Activated T-helper 1 cell treated with Interleukin-2 at 50 U/mL for 16 hours (primary cell): ENCODE results near the gene ATP13A2.

ENCODE experiments used
- DNase-seq: peaks from one replicate; pipeline ENCODE4 v3.0.0-alpha.2; 2020; ENCODE audit warnings: low read depth

The ATP13A2 gene

DNA sequence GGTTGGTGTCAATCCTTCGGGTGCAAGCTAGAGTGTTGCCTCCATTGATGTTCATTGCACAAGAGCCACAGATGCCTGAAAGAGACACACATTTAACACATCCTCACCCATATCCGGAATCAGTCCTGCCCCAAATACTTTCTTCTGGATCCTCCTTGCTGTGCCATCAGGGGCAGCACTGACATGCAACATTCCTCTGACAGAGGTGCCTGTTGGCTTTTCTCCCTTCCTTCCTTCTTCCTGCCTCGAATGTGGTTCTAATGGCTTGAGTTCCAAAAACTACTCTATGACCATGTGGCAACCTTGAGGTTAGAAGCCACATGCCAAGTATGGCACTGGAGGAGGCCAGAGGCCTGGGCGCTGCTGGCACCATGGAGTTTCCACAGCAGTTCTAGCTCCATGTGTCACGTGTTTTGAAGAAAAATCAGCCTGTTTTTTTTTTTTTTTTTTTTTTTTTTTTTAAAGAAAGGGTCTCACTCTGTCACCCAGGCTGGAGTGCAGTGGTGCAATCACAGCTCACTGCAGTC lies 17.0 kb upstream of the ATP13A2 start:
- DNase-seq: no peak

DNA sequence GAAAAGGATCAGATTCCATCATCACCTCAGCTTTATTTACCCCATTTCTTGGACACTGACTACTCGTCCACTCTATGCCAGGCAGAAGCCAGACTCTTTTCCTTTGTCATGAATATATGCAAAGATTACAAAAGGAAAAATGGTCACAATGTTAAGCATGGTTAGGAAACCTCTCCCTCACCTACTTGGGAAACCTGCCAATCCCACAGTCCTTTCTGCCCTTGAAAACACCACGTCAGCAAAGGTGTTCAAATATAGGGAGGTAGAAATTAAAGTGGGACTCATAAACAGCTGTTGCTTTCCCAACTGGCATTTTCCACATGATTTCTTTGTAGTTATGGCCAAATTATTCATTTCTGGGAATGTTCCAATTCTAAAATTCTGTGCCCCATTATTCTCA lies 16.2 kb upstream of the ATP13A2 start:
- DNase-seq: no peak

DNA sequence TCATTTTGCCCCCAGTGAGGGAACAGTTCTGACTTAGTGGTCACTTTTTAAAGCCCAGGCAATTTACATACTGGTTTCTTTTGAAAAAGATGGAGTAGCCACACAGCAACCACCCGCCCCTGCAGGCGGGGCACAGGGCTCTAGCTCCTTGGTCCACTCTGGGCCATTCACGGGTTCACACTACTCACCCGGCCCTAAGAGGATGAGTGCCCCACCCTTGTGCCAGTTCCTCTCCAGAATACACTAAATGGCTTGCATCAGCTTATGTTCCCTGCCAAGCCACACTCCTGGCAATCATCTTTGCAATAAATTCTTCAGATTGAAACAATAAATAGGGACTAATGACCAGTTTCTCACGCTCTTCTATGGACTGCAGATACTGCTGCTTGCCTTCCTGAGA lies 15.7 kb upstream of the ATP13A2 start:
- DNase-seq: no peak

DNA sequence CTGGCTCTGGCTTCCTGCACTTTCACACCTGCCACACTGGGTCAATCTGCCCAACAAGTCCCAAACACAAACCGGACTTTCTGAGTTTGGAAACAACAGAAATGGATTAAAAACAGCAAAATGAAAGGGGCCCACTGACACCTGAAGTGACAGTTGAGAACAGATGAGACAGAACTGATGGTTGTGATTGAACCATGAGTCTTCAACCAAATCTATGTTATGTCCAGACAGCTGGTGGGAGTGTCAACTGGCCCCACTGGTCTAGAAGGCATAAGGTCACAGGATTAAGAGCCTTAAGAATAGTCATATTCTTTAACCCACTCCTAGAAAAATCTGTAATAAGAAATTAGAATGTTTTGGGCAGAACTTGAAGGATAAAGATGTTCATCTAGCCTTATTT lies 13.0 kb upstream of the ATP13A2 start:
- DNase-seq: no peak

DNA sequence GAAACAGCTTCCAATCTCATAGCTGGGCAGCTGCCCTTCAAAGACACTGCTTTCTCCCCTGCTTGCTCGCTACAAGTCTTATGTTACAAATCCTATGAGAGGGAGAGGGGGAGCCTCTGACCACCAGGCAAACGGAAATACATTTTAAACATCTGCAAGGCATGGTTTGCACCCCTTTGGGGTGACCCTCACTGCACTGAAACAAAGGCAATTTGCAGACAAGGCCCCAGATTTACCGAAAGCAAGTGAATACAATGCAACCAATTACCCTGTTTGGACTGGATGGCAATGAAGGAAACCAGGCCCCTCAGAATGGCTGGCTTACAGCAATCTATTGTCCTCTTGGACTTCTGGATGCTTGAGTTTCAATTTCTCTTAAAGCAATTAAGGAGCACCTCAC lies 11.8 kb upstream of the ATP13A2 start:
- no peak for DNase-seq

DNA sequence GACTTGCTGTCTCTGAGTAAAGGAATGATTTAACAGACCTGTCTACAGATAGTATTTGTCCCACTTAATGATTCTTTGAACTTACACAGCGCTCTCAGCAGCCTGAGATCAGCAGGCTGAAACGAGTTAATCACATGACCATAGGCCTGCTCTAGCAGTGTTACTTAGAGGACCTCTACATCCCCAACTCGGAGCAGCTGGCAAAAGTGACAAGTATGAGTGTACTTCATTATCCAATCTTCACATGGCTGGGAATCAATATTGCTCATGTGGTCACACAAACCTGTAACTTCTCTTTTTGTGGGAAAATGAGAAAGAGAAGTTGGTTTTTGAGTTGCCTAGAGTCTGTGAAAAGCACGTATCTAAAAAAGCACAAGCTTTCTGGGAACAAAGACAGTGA lies 11.4 kb upstream of the ATP13A2 start:
- no peak for DNase-seq

DNA sequence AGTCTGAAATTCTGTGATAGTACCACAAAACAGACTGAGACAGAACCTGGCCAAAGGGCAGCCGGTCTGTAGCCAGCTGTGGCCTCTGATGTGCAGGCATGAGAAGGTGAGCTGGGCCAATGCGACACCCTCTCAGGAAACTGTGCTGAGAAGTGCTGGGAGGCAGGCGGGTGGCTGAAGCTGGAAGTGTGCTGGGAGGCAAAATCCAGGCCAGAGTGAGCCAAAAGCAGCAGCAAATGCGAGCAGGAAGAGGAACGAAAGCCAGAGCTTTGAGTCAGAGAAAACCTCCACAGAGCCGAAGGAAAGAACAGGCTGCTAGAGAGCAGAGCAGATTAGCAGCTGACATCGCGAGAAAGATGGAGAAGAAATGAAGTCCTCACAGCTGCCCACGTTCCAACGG lies 10.2 kb upstream of the ATP13A2 start:
- no peak for DNase-seq

DNA sequence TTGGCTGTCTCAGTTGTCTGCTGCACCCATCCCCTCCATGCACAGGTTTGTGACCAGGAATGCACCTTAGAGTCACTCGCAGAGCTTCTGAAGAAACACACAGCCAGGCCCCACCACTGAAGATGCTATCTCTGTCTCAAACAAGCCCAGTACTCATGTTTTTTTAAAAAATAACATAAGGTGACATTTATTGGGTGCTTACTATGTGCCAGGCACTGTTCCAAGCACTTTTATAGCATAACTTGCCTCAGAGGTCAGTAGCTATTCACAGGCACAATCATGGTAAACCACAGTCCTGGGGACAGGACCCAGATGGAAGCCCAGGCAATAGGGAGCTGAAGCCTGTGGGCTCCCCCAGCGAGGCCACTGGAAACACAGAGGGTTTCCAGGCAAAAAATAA lies 8.8 kb upstream of the ATP13A2 start:
- no peak for DNase-seq

DNA sequence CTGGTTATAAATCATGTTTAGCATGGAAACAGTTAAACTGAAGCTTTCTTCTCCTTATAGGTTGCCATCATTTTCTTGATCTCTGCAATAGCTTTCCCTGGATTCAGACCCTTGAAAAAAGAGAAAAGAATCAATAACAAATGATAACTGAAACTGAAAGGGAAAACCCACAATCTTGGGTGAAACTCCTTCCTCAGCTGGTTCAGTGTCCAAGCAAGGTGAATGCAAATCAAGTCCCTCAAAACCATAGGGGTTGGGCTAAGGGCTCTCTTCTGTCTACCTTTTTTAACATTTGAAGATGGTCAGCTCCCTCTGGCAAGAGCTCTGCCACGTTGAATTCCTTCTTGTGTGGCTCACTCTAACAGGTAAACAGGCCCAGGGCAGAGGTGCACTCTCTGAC lies 7.1 kb upstream of the ATP13A2 start:
- no peak for DNase-seq

DNA sequence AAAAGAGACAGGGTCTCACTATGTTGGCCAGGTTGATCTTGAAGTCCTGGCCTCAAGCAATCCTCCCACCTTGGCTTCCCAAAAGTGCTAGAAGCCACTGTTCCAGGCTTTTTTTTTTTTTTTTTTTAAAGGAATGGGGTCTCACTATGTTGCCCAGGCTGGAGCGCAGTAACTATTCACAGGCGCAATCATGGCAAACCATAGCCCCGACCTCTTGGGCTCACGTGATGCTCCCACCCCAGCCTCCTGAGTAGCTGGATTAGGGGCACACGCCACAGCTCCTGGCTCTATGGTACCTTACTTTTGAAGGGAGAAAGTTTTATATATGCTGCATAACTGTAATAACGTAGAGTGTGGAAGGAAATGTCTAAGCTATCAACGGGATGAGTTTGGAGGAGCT lies 5.7 kb upstream of the ATP13A2 start:
- no peak for DNase-seq

DNA sequence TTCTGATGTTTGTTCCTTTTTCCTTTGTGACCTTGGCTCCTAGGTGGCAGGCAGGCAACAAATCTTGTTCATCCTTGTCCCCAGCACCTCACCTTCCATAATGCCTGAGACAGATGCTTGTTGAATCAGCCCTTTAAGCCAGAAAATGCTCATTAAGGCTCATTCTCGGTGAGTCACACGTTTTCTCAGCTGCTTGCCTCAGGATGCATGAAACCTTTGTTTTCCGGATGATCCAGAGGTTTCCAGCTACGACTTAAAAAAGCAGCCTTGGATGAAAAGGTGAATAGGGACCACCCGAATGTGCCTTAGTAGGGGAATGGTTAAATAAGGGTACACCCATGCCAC lies 4.6 kb upstream of the ATP13A2 start:
- no peak for DNase-seq

DNA sequence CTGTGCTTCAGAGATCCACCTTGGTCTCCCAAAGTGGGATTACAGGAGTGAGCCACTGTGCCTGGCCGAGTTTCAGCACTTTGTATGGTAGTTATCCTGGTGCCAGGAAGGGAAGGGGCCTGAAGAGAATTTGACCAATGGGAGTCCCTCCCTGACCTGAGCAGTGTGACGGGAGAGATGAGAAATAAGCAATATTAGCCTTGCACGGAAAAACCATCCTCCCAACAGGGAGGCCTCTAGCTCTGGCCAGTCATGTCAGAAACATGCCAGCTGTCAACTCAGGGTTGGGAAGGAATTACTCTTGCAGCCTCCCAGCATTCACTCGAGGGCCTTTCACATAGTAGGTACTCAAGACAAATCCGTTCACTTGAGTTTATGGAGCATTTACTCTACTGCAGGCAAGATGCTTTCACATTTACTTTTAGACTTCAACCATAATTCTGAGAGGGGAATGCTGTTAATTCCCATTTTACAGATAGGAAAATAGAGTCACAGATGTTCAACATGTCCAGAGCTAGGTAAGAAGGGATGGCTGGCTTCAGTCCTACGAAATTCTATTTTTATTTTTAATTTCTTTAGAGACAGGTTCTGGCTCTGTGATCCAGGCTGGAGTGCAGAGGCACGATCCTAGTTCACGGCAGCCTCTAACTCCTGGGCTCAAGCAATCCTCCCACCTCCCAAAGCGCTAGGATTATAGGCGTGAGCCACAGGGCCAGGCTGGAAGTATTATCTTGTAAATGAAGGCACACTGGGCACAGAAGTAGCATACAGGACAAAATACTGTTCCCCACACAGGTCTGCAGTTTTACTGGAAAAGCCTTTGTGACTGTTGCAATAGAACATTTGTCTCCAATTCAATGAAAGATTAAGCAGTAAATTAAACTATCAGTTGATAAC lies 3.2 kb upstream of the ATP13A2 start:
- no peak for DNase-seq

DNA sequence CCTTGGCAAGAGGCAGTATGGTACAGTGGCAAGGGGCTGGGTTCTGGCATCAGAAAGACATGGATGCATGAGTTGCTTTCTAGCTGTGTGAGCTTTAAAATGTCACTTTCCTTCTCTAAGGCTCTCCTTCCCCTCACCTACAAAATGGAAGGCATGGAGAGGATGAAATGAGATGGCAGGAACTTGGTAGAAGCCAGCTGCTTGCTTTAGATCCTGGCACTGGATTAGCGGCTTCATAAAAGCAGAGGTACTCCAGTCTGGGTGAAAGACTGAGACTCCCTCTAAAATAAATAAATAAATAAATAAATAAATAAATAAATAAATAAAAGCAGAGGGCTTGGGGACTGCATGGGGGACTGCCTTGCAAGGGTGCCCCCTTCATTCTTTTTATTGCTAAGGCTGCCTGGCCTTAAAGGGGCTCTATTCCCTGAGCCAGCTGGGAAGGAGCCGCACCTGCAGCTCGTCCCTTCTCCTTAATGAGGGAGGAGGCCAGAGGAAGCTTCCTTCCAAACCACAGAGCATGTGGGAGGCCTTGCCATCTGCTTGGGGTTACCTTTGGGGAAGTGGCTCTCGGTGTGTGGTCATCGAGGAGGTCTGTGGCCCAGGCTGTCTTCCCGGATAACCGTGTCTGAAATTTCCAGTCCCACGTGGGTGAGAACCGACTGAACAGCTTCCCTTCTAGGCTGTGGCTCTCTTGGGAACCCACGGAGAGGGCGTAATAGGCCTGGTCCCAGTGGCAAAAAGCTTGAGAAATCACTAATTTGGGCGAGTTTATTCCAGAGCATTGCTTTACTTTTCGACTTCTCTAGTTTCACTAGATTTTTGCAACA lies 2.0 kb upstream of the ATP13A2 start:
- DNase-seq: no peak

DNA sequence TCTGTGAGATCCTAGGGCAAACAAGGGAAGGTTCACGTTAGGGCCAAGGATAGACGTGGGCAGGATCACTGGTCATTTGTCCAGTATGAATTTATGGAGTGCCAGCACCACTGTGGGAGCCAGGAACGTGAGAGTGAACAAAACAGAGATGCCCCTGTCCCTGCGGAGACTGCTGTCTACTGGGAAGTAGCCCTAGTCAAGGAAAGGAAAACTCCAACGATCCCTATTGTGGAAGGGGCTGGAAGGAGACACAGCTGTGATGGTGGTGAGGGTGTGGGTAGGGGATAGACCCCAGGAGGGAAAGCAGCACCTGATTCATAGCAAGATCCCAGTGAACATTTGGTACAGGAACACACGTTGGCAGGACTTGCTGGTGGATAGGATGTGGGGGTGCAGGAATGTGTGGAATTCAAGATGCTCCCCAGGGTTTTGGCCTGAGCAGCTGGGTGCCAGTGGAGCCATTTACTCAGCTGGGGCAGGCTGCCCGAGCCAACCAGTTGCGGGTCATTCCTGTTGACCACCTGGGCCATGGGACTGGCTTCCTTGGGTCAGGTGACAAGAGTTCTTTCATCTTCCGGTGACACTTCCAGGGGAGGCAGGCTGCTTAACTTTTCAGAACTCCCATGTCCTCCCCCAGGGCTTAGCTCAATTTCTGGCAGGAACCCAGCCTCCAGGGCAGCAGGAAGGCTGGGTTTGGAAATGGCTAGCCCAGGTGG lies 1.2 kb upstream of the ATP13A2 start:
- no peak for DNase-seq

DNA sequence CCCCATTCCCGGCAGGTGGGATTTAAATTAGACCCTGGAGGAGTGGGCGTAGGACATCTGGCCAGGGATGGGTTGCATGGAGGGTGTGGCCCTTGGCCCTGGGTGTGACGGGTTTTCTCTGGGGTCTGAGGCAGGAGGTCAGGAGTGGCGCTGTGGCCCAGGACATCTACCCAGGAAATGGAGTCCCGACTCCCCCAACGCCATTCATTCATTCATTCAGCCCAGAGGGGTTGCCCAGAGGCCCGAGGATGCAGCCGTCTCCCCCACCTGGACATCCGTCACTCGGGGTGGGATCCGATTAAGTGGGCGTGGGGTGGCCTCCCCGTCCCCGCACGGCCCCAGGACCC lies 663 bp downstream of the ATP13A2 start:
- DNase-seq: no peak

DNA sequence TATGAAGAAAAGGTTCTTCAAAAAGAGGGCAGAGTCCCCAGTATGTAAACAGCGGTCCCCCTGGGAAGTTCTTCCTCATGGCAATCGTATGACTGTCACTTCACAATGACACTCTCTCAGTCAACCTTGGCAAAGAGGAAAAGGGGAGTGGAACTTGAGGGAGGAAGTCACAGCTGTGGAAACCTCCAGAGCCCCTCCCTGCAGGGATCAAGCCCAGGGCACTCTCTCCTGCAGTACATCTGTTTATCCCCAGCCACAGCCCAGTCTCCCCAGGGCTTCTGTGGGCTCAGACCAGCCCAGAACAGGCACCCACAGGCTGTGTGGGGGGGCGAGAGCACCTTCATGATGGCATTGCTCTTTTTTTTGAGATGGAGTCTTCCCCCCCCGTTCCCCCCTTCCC lies 2.0 kb downstream of the ATP13A2 start:
- DNase-seq: no peak

DNA sequence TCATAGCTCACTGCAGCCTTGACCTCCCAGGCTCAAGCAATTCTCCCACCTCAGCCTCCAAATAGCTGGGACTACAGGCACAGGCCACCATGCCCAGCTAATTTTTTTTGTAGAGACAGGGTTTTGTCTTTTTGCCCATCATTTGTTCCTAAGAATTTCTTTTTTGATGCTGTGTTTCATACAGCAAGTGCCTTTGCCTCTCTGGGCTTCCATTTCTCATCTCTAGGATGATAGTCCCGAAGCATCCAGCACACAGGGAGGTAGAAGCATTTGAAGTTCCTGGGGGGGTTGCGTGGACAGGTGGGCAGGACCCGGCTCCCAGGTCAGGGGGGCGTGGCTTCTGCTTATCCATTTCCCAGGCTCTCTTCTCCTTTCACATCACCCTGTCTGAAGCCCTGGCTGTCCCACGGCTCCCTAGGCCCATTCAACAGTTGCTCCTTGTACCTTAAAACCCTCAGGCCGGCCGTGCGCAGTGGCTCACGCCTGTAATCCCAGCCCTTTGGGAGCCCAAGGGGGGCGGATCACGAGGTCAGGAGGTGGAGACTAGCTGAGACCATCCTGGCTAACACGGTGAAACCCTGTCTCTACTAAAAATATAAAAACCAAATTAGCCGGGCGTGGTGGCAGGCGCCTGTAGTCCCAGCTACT lies 3.4 kb downstream of the ATP13A2 start:
- DNase-seq: no peak

DNA sequence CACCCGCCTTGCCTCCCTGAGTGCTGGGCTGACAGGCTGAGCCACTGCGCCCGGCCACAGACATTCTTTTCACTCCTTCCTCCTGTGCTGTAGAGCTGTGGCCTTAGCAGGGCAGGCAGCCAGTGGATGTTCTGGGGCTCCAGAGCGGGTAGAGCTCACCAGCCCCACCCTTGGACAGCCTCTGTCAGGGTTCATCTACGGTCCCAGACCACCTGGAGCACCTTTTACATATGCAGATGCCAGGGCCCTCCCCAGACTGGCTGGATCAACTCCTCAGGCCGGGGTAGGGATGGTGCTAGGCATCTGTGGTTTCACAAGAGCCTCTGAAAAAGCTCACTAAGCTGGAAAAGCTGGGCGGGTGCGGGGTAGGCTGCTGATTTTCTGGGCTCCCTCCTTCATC lies 4.6 kb downstream of the ATP13A2 start:
- no peak for DNase-seq

DNA sequence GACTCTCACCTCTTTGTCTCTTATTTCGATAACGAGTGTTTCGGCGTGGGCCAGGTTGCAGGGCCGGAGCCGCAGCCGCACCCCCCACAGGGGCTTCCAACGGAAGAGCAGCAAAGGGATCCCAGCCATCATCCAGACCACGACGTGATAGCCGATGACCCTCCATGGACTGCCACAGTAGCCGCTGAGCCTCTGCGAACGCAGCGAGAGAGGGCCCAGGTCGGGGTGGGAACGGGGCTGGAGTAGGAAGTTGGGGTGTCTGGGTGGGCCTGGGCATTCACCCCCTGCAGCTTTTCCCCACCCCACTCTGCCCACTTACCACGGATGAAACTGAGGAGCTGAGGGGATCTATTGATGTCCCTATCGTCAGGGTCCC lies 6.4 kb downstream of the ATP13A2 start:
- no peak for DNase-seq

DNA sequence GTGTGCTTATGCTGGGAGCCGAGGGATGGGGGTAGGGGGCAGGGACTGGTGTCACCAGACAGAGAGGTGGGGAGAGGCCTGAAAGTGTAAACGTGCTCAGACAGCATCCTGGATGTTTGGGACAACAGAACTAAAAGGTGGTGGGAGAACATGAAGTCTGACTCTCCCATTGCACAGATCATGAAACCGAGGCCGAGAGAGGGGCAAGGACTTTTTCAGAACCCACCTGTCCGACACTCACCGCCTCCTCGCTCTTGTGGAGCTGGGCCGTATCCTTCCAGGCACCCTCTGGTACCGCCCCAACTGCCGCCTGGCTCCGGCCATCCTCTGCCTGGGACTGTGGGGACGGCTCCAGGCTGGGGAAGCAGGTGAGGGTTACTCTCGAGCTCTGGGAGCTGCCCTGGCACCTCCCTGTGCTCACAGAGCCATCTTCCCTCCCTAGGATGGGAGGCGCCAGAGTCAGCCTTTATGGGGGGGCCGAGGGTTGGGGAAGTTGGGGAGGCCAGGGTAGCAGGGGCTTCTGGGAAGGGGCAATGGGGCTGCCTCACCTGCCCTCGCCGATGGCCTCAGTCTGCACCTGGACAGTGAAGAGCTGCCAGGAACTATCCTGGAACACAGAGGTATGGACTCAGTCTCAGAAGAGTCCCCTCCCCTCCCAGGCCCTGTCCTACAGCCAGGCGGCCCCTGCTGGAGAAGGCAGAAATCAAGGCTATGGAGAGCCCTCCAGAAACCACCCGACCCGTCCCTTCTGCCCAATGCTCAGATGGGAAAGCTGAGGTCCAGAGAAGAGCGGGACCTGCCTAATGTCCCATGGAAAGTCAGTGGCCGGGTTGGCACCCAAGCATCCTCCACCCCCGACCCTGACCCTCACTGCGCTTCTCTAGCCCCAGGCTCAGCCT lies 7.0 kb downstream of the ATP13A2 start:
- no peak for DNase-seq

DNA sequence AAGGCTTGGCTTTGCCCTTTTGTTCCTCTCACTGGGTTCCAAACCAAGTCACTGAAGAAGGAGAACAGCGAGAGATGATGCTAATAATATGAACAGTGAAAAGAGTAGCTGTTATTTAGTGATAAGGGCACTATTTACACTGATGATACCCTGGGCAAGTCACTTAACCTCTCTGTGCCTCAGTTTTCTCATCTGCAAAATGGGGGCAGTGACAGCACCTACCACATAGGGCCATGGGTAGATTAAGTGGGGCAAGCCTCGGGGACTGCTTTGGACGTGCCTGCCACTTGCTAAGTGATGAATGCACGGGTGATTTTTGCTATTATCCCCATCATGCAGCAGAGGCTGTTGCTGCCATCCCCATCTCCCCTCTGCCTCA lies 9.2 kb downstream of the ATP13A2 start:
- DNase-seq: no peak
